NCI-H1092 treated with DMSO at 0.1 percent for 48 hours (cell line): ENCODE data around the gene F2RL3.
"Not testable (repeated sequence)": the region's sequence is repeated elsewhere in the genome, so short reads cannot be mapped to it uniquely, and the experiment has no call there.

Experiments
- DNase-seq: peaks from one replicate; lab custom pipeline; 2025; lab: John Stamatoyannopoulos, UW

The F2RL3 gene

DNA sequence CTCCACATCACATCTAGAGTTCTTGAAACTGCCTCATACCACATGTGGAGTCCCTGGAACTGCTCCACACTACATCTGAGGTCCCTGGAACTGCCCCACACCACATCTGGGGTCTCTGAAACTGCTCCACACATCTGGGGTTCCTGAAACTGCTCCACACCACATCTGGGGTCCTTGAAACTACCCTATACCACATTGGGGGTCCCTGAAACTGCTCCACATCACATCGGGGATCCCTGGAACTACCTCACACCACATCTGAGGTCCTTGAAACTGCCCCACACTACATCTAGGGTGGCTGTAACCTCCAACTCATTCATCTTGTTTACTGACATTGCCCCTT lies 33.8 kb downstream of the F2RL3 start:
- no peak for DNase-seq

DNA sequence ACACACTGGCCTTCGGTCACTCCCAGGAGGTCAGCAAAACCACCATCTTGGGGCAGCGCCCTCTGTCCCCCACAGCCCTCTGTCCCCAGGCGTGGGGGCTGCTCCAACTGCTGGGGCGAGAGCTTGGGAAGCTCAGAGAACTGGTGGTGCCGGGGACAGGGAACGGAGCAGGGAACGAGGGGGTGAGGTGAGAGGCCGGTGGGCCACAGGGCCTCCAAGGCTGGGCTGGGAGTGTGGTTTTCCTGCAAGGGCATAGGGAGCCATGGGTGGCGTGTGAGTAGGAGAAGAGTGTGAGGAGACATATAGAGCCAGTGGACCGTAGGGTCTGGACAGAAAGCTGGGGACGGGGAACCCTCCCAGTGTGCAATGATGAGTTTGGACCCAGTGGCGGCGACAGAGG lies 34.1 kb downstream of the F2RL3 start:
- DNase-seq = no peak

DNA sequence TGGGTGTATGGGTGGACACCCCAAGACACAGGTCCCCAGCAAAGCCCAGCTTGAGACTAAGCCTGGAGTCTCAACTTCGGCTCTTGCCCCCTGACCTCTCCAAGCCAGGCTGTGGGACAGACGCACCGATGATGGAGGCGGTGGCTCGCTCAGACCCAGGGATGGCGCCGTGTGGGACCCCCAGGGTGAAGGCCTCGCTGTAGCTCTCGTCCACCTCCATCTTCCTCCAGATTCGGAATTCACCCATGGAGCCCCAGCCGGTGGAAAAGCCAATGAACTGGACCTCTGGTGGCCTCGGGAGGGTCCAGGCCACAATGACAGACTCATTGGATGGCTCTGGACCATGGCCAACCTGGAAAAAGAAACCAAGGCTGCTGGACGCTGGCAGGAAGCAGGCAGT lies 39.1 kb downstream of the F2RL3 start:
- no peak for DNase-seq

DNA sequence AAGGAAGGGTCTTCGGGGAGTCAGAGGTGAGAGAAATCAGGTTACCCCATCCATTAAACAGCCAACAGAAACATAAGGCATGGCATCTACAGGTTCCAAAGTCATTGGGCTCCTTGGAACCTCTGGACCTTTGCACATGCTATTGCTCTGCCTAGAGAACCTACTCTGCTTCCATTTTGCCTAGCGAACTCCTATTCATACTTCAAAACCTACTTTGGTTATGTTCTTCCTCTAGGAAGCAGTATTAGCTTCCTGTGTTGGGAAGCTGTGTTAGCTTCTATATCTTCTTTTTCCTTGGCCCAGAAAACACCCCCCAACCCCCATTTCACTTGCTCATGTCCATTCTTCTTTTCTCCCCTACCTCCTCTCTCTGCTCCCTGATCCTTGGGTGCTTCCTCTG lies 39.6 kb downstream of the F2RL3 start:
- DNase-seq = no peak

DNA sequence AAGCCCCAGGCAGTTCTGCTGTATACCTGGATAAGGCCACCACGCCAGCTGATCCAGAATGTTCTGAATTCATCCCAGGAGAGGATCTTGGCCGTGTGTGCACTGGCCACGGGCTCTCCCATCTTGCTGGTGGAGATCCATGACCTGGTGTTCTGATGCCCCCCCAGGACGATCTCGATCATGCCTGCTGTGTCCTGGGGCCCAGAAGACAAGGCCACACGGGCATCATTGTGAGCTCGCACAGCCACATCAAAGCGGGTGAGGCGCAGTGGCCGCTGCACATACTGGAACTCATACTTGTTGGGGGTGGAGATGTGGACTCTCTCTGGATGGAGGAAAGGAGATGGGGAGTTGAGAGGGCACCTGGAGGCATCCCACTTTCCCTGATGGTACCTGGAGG lies 40.1 kb downstream of the F2RL3 start:
- no peak for DNase-seq

DNA sequence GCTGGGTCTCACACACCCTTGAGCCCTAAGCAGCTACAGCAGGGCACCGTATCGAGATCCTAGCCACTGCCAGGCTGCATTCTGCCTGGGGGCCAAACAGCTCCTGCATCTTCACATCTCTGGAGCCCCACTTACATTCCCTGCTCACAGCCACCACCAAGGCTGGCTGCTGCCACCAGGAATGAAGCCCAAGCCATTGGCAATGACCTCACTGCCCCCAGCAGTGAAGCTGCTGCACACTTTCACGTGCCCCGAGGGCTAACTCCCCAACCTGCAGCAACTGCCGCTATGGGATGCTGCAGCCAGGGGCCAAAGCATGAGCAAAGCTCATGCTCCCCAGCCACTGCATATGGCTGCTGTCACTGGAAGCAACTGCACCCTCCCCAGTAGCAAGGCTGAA lies 42.0 kb downstream of the F2RL3 start:
- no peak for DNase-seq

DNA sequence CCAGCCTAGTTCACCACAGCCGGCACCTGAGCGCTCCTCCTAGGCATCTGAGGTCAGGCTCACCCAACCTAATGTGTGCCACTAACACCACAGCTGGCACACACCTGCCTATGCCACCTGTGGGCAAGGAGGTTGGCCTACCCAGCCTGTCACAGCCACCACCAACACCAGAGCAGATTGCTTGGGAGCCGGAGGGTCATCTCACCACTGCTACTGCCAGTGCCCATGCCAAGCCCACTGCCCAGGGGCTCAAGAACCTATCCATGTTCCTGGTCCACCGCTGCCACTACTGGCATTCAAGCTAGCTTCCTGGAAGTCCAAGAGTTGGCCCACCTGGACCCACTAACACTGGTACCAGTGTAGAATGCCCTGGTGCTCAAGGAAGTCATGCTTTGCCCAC lies 42.5 kb downstream of the F2RL3 start:
- no peak for DNase-seq

DNA sequence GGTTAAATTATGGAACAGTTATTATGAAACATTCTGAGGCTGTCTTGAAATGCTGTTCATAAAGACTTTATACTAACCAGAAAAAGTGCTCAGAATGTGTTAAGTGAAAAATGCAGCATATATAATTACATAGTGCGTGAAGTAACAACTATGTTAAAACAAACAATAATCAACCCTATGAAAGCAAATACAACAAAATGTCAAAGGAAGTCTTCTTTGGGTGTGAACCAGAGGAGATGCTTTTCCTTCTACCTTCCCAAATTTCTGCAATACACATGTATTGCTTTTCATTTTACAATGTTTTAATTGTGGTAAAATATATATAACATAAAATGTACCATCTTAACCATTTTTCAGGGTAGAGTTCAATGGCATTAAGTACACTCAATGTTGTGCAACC lies 45.7 kb downstream of the F2RL3 start:
- DNase-seq = no peak

DNA sequence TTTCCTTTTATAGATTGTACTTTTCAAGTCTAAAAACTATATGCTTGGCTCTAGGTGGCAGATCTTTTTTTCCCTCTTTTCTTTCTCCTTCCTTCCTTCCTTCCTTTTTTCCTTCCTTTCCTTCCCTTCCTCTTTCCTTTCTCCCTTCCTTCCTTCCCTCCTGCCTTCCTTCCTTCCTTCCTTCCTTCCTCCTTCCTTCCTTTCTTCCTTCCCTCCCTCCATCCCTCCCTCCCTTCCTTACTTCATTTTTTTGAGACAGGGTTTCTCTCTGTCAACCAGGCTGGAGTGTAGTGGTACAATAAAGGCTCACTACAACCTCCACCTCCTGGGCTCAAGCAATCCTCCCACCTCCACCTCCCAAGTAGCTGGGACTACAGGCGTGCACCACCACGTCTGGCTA lies 48.1 kb downstream of the F2RL3 start:
- DNase-seq = no peak

DNA sequence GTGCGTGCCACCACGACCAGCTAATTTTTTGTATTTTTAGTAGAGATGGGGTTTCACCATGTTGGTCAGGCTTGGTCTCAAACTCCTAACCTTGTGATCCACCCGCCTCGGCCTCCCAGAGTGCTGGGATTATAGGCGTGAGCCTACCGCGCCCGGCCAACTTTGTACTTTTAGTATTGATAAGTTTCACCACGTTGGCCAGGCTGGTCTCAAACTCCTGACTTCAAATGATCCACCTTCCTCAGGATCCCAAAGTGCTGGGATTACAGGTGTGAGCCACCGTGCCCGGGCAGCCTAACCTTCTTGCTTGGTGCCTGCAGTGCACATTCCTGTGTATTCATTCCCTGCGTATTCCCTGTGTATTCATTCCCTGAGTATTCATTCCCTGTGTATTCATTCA lies 49.0 kb downstream of the F2RL3 start:
- not testable (repeated sequence) for DNase-seq

DNA sequence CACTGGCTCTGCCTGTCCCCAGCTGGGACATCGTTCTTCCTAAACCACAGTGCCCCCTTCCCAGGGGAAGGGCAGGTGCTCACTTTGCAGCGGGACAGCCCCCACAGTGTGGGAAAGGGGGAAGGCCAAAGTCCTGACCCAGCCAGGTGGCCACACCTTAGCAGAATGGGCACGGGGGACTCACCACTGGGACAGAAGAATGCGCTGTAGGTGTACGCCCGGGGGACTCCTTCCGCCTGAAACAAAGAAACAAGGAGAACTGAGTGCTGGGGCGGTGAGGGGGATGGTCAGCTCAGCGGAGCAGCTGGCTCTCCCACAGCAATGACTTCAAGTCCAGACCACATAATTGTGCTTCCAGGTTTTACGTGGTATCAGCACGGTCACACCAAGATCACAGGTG lies 49.4 kb downstream of the F2RL3 start:
- DNase-seq = no peak

DNA sequence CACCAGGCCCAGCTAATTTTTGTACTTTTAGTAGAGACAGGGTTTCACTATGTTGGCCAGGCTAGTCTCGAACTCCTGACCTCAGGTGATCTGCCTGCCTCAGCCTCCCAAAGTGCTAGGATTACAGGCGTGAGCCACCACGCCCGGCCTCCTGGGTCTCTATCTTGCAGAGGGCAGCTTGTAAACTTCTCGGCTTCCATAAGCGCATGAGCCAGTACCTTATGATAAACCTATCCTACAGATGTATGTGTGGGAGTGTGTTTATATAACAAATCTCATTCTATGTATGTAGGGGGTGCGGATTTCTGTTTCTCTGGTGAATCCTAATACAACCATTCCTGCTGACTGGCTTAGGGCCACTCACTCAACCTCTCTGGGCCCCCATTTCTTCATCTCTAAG lies 51.3 kb downstream of the F2RL3 start:
- DNase-seq = not testable (repeated sequence)

DNA sequence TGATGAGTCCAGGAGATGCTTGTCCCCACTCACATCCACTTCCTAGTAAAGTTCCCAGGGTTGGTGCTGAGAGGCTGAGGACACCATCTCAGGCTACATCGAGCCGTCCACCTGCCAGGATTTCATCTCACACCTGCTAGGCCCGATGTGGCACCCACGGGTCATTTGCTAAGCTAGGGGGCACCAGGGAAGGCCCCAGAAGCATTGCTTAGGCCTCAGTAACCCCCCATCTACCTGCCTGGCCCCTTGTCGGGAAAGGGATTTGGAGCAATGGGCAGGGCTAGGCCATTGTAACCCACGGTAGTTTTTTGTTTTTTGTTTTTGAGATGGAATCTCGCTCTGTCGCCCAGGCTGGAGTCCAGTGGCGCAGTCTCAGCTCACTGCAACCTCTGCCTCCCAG lies 51.8 kb downstream of the F2RL3 start:
- no peak for DNase-seq
